SU-DHL-6 (cell line): ENCODE data around the gene HID1.

Source experiments
- H2AFZ ChIP-seq: fragments of 200-600 bp; sonication (generic); 2 replicates; pipeline ENCODE4 v1.6.1; 2014; ENCODE audit warnings: low read depth, mild to moderate bottlenecking, moderate library complexity, mixed read lengths, antibody characterized with exemption, low read length; ENCODE audit not compliant: severe bottlenecking
- H3F3A ChIP-seq: fragments of 200-600 bp; shearing (Covaris generic); 2 replicates; pipeline ENCODE4 v1.6.0; 2016; ENCODE audit warnings: antibody characterized with exemption, mild to moderate bottlenecking; ENCODE audit not compliant: insufficient read depth
- H3K27ac ChIP-seq: fragments of 200-600 bp; sonication (generic); 2 replicates; pipeline ENCODE4 v1.5.1; 2016; ENCODE audit warnings: low read depth, mild to moderate bottlenecking, low read length, moderate library complexity, mixed read lengths
- H3K27me3 ChIP-seq: fragments of 200-600 bp; sonication (generic), shearing (Covaris generic); 2 replicates; pipeline ENCODE4 v1.6.0; 2014; ENCODE audit warnings: mild to moderate bottlenecking, low read length
- H3K36me3 ChIP-seq: fragments of 200-600 bp; sonication (generic); 2 replicates; pipeline ENCODE4 v1.6.1; 2014; ENCODE audit warnings: mild to moderate bottlenecking, low read length, mixed read lengths
- H3K4me2 ChIP-seq: fragments of 300-600, 200-600 bp; shearing (Covaris generic), sonication (generic); 2 replicates; pipeline ENCODE4 v1.6.0; 2014; ENCODE audit warnings: low read length, low read depth, mild to moderate bottlenecking; ENCODE audit not compliant: poor library complexity, severe bottlenecking
- H3K4me3 ChIP-seq: fragments of 200-600 bp; sonication (generic); 2 replicates; pipeline ENCODE4 v1.5.1; 2014; ENCODE audit warnings: antibody characterized with exemption, low read length, mild to moderate bottlenecking, mixed read lengths; ENCODE audit not compliant: insufficient read depth, poor library complexity, severe bottlenecking
- H3K79me2 ChIP-seq: fragments of 200-600 bp; sonication (generic); 2 replicates; pipeline ENCODE4 v1.6.1; 2014; ENCODE audit warnings: mild to moderate bottlenecking, low read length, moderate library complexity; ENCODE audit not compliant: insufficient read depth
- H3K9ac ChIP-seq: fragments of 200-600 bp; sonication (generic); 2 replicates; pipeline ENCODE4 v1.7.0; 2014; ENCODE audit warnings: mild to moderate bottlenecking, low read length
- H3K9me2 ChIP-seq: fragments of 200-600 bp; sonication (generic); replicated peaks from 2 replicates; pipeline ENCODE4 v1.6.1; 2014; ENCODE audit warnings: low read length; ENCODE audit not compliant: insufficient read depth
- H3K9me3 ChIP-seq: fragments of 200-600 bp; sonication (generic); 2 replicates; pipeline ENCODE4 v1.6.1; 2014; ENCODE audit warnings: low read length, mixed read lengths; ENCODE audit not compliant: insufficient read depth
- H4K20me1 ChIP-seq: fragments of 200-600 bp; sonication (generic); 2 replicates; pipeline ENCODE4 v1.6.1; 2014; ENCODE audit warnings: low read depth, mild to moderate bottlenecking, antibody characterized with exemption, low read length, moderate library complexity, mixed read lengths
- EZH2phosphoT487 ChIP-seq: fragments of 200-600 bp; sonication (generic), shearing (Covaris generic); conservative IDR thresholded peaks from 2 replicates; pipeline ENCODE4 v1.6.1; 2018; ENCODE audit warnings: mild to moderate bottlenecking, antibody characterized with exemption, low read length, moderate library complexity, mixed read lengths
- TF ChIP-seq, protein P1 (sequence below): fragments of 200-600 bp; sonication (generic); IDR thresholded peaks from one replicate; pipeline ENCODE4 v1.5.1; 2017; ENCODE audit warnings: antibody characterized with exemption, mild to moderate bottlenecking, low read length, moderate library complexity; ENCODE audit not compliant: insufficient read depth, poor library complexity, severe bottlenecking

HID1 gene

DNA sequence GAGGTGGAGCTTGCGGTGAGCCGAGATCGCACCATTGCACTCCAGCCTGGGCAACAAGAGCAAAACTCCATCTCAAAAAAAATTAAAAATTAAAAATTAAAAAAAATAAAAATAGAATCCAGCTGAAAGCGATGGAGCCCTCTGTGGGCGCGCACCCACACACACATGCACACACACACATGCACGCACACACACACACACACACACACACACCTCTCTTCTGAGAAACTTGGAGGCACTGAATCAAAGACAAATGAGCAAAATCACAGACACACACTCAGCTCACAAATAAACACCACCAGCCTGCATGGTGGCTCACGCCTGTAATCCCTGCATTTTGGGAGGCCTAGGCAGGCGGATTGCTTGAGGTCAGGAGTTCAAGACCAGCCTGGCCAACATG, 69.5 kb downstream of the HID1 start:
- H3K9me3 ChIP-seq, result no peaks in the 10 kb centered on the region
- H3K4me2 ChIP-seq, result no peak overlapping the region
- no peaks in the 10 kb centered on the region for H4K20me1 ChIP-seq
- no peaks in the 10 kb centered on the region for H3K27me3 ChIP-seq
- H3K79me2 ChIP-seq, result no peaks in the 10 kb centered on the region
- TF ChIP-seq EZH2phosphoT487, result no peak
- TF ChIP-seq, protein P1, sequence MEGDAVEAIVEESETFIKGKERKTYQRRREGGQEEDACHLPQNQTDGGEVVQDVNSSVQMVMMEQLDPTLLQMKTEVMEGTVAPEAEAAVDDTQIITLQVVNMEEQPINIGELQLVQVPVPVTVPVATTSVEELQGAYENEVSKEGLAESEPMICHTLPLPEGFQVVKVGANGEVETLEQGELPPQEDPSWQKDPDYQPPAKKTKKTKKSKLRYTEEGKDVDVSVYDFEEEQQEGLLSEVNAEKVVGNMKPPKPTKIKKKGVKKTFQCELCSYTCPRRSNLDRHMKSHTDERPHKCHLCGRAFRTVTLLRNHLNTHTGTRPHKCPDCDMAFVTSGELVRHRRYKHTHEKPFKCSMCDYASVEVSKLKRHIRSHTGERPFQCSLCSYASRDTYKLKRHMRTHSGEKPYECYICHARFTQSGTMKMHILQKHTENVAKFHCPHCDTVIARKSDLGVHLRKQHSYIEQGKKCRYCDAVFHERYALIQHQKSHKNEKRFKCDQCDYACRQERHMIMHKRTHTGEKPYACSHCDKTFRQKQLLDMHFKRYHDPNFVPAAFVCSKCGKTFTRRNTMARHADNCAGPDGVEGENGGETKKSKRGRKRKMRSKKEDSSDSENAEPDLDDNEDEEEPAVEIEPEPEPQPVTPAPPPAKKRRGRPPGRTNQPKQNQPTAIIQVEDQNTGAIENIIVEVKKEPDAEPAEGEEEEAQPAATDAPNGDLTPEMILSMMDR, result no peak
- no peak overlapping the region for H2AFZ ChIP-seq
- H3K27ac ChIP-seq, result no peak overlapping the region
- H3F3A ChIP-seq, result no peaks in the 10 kb centered on the region
- no peaks in the 10 kb centered on the region for H3K9me2 ChIP-seq
- H3K9ac ChIP-seq, result no peak overlapping the region
- no peaks in the 10 kb centered on the region for H3K36me3 ChIP-seq
- H3K4me3 ChIP-seq, result no peak overlapping the region

DNA sequence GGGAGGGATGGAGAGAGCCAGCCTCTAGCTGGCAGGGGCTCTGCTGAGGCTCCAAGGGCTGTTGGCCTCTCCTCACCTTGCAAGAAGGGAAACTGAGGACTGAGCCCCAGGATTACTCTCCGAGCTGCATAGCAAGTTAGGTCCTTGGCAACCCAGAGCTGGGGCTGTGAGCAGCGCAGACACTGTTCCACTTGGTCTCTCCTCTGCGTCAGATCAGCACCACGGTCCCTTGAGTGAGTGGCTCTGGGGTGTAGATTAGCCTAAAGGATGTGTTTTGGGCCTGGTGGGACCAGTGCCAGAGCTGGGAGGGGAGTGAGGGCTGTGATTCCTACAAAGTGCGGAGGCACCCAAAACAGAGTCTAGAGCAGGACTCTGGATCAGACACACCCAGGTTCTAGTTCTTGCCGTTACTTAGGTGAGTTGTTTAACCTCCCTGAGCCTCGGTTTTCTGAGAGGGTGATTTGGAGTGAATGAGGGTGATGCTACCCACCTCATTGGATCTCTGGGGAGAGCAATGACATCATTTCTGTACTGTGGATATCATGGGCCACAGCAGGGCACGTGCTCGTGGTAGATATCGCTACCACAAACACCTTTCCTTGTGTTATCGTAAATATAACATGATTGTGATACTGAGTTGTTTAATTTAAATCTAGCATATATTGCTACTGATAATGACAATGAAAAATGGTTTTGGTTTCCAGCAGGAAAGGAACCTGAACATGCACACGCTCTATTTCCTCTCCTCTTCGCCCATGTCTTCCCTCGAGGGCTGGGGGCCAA, 71.0 kb downstream of the HID1 start:
- TF ChIP-seq EZH2phosphoT487, result no peak
- TF ChIP-seq, protein P1, result no peak
- Histone ChIP-seq H3K36me3 (no peaks in the 10 kb centered on the region), H3F3A (no peaks in the 10 kb centered on the region), H3K9me3 (no peaks in the 10 kb centered on the region), H3K4me2 (no peak overlapping the region), H3K9me2 (no peaks in the 10 kb centered on the region), H3K27ac (no peak overlapping the region), H3K9ac (no peak overlapping the region), H3K27me3 (no peaks in the 10 kb centered on the region), H2AFZ (no peak overlapping the region), H3K79me2 (no peaks in the 10 kb centered on the region), H3K4me3 (no peak overlapping the region), H4K20me1 (no peaks in the 10 kb centered on the region)
